Measurements from ENCODE around the gene CYP24A1.

The CYP24A1 gene

GRCh38 chr20:54116550-54117235 is 57.1 kb downstream of the CYP24A1 start:
- DNase-seq (ENCODE audit: extremely low read depth in 1 of 2, low read depth in 1 of 2), result no peak

- DNase-seq (ENCODE audit: extremely low read depth in 1 of 2, low read depth in 1 of 2), result no peak
These were observed 58.5 kb downstream of the CYP24A1 start for GRCh38 chr20:54115172-54115854.

- DNase-seq (ENCODE audit: extremely low read depth in 1 of 2, low read depth in 1 of 2), result no peak
These were observed 59.7 kb downstream of the CYP24A1 start for GRCh38 chr20:54114109-54114508.

GRCh38 chr20:54113566-54113965 is 60.2 kb downstream of the CYP24A1 start:
- DNase-seq (ENCODE audit: extremely low read depth in 1 of 2, low read depth in 1 of 2), result no peak

GRCh38 chr20:54112221-54112884 is 61.4 kb downstream of the CYP24A1 start:
- DNase-seq (ENCODE audit: extremely low read depth in 1 of 2, low read depth in 1 of 2), result no peak

GRCh38 chr20:54111460-54111859 is 62.3 kb downstream of the CYP24A1 start:
- no peak for DNase-seq (ENCODE audit: extremely low read depth in 1 of 2, low read depth in 1 of 2)

GRCh38 chr20:54110457-54110856 is 63.3 kb downstream of the CYP24A1 start:
- no peak for DNase-seq (ENCODE audit: extremely low read depth in 1 of 2, low read depth in 1 of 2)

- no peak for DNase-seq (ENCODE audit: extremely low read depth in 1 of 2, low read depth in 1 of 2)
These were observed 63.7 kb downstream of the CYP24A1 start for GRCh38 chr20:54110041-54110440.

- DNase-seq (ENCODE audit: extremely low read depth in 1 of 2, low read depth in 1 of 2), result no peak
These were observed 65.0 kb downstream of the CYP24A1 start for GRCh38 chr20:54108817-54109216.

- no peak for DNase-seq (ENCODE audit: extremely low read depth in 1 of 2, low read depth in 1 of 2)
These were observed 65.5 kb downstream of the CYP24A1 start for GRCh38 chr20:54108326-54108642.

GRCh38 chr20:54107600-54108325 is 66.0 kb downstream of the CYP24A1 start:
- DNase-seq (ENCODE audit: extremely low read depth in 1 of 2, low read depth in 1 of 2), result no peak

- DNase-seq (ENCODE audit: extremely low read depth in 1 of 2, low read depth in 1 of 2), result no peak
These were observed 66.6 kb downstream of the CYP24A1 start for GRCh38 chr20:54107181-54107580.

GRCh38 chr20:54106162-54106561 is 67.6 kb downstream of the CYP24A1 start:
- no peak for DNase-seq (ENCODE audit: extremely low read depth in 1 of 2, low read depth in 1 of 2)

GRCh38 chr20:54105653-54106052 is 68.1 kb downstream of the CYP24A1 start:
- DNase-seq (ENCODE audit: extremely low read depth in 1 of 2, low read depth in 1 of 2), result no peak

GRCh38 chr20:54104781-54105180 is 69.0 kb downstream of the CYP24A1 start:
- DNase-seq (ENCODE audit: extremely low read depth in 1 of 2, low read depth in 1 of 2), result no peak

- no peak for DNase-seq (ENCODE audit: extremely low read depth in 1 of 2, low read depth in 1 of 2)
These were observed 69.8 kb downstream of the CYP24A1 start for GRCh38 chr20:54103762-54104600.

Measured in activated CD8-positive, alpha-beta memory T cell treated with anti-CD3 and anti-CD28 coated beads for 1 hour (primary cell).